PC-9 (cell line): ENCODE data around the gene KIF22. TPM values are rescaled to one million over a fixed set of nuclear protein-coding genes. Genes with fewer than 3 reads are reported as not detected.
A peak's percentile ranks its signal among the peaks of the same experiment; 100 is the strongest.

Experiments
- Bru-seq: library from RNA; stranded (reverse); fragments of 400-500 nt; gene quantifications from one replicate; lab custom pipeline; 2021; lab: Mats Ljungman, UMichigan
- BruChase-seq, 2 experiments: library from RNA; stranded (reverse); fragments of 400-500 nt; gene quantifications; one replicate each; lab custom pipeline; 2021; lab: Mats Ljungman, UMichigan
- BruUV-seq: library from RNA; stranded (reverse); fragments of 400-500 nt; replicated peaks from 2 replicates; lab custom pipeline; 2021; lab: Mats Ljungman, UMichigan
- CTCF ChIA-PET: fragments of 300-600 bp; sonication (Branson Sonifier 250); formaldehyde crosslinking; loops from one replicate; lab custom pipeline; 2022; ENCODE audit warnings: antibody characterized with exemption; lab: Charles Lee
- POLR2A ChIA-PET: fragments of 300-600 bp; sonication (Branson Sonifier 250); formaldehyde crosslinking; loops from one replicate; lab custom pipeline; 2022; ENCODE audit warnings: antibody characterized with exemption; ENCODE audit not compliant: unreplicated experiment; lab: Charles Lee
- DNase-seq, 2 experiments: peaks; one replicate each; pipeline versions ENCODE4 v3.0.0 to v3.0.0-alpha.2; 2015 to 2022; ENCODE audit warnings: mixed read lengths in 1 of 2
- H2AFZ ChIP-seq: fragments of 200-600 bp; sonication (generic); 2 replicates; pipeline ENCODE4 v1.8.1; 2017; ENCODE audit warnings: antibody characterized with exemption
- H3F3A ChIP-seq: fragments of 200-600 bp; sonication (generic); 2 replicates; pipeline ENCODE4 v1.8.1; 2017; ENCODE audit warnings: antibody characterized with exemption, mild to moderate bottlenecking, low read depth; ENCODE audit not compliant: insufficient read depth
- H3K27ac ChIP-seq: fragments of 200-600 bp; sonication (generic); 2 replicates; pipeline ENCODE4 v1.6.1; 2016; ENCODE audit warnings: mixed run types
- H3K27me3 ChIP-seq: fragments of 200-600 bp; sonication (generic); 2 replicates; pipeline ENCODE4 v1.6.1; 2016; ENCODE audit warnings: low read depth, mixed run types; ENCODE audit not compliant: insufficient read depth
- H3K36me3 ChIP-seq: fragments of 200-600 bp; sonication (generic); 2 replicates; pipeline ENCODE4 v1.6.1; 2016; ENCODE audit warnings: low read depth, mixed run types
- H3K4me1 ChIP-seq: fragments of 200-600 bp; sonication (generic); replicated peaks from 2 replicates; pipeline ENCODE4 v1.6.1; 2016; ENCODE audit warnings: mixed run types; ENCODE audit not compliant: insufficient read depth
- H3K4me2 ChIP-seq: fragments of 200-600 bp; sonication (generic); 2 replicates; pipeline ENCODE4 v1.6.1; 2017; ENCODE audit warnings: mixed run types
- H3K4me3 ChIP-seq: fragments of 200-600 bp; sonication (generic); 2 replicates; pipeline ENCODE4 v1.6.1; 2016; ENCODE audit warnings: mixed run types
- H3K79me2 ChIP-seq: fragments of 200-600 bp; sonication (generic); 2 replicates; pipeline ENCODE4 v1.6.1; 2017; ENCODE audit warnings: low read depth, mixed run types
- H3K9me2 ChIP-seq: fragments of 200-600 bp; sonication (generic); 2 replicates; pipeline ENCODE4 v1.8.1; 2017; ENCODE audit warnings: mild to moderate bottlenecking; ENCODE audit not compliant: insufficient read depth
- H3K9me3 ChIP-seq: fragments of 200-600 bp; sonication (generic); 2 replicates; pipeline ENCODE4 v1.8.1; 2016; ENCODE audit warnings: low read depth; ENCODE audit not compliant: insufficient read depth
- H4K20me1 ChIP-seq: fragments of 200-600 bp; sonication (generic); 2 replicates; pipeline ENCODE4 v1.8.1; 2017; ENCODE audit not compliant: insufficient read depth
- CTCF ChIP-seq: fragments of 200-600 bp; sonication (generic); conservative IDR thresholded peaks from 2 replicates; pipeline ENCODE4 v1.6.1; 2017; ENCODE audit warnings: mixed run types, antibody characterized with exemption, mild to moderate bottlenecking, moderate library complexity
- EZH2 ChIP-seq: fragments of 200-600 bp; sonication (generic); IDR thresholded peaks from 2 replicates; pipeline ENCODE4 v1.8.0; 2017; ENCODE audit warnings: antibody characterized with exemption, low read depth
- intact Hi-C: fragments of 100-400 bp; cut with micrococcal nuclease; formaldehyde crosslinking; loops from one replicate; pipeline ENCODE4 v1.10.0; 2022; ENCODE audit not compliant: unreplicated experiment
- long read RNA-seq: library from polyadenylated mRNA; stranded (forward); transcript quantifications from one replicate; pipeline ENCODE4 v2.0.0, GENCODE V29; 2022
- total RNA-seq: library from RNA; stranded (reverse); gene quantifications from 2 replicates; pipeline ENCODE4 v1.2.3, GENCODE V29; 2021

KIF22 gene
- total RNA-seq = 179 and 195 TPM in 2 replicates
- Bru-seq, nascent RNA = percentile 86 among the genes with signal in this experiment
- BruChase-seq, experiment 1, labeled RNA remaining after a 2-hour chase = percentile 85 among the genes with signal in this experiment
- BruChase-seq, experiment 2, labeled RNA remaining after a 6-hour chase = percentile 93 among the genes with signal in this experiment
- long read RNA-seq, transcript KIF22-201 (14 exons, 2,113 nt) = major isoform, 404 of 514 reads
- long read RNA-seq, partial matches to known transcripts = 48 of 514 reads
- long read RNA-seq, other reads (novel, unspliced or antisense) = 62 of 514 reads

GRCh38 chr16:29790183-29790948, at the start of gene KIF22:
TSS of gene KIF22 (plus strand) at chr16:29790751. CDS start at chr16:29790760, 9 bp downstream.
- no peaks in the 10 kb centered on the region for H3K9me3 ChIP-seq
- H3K4me3 ChIP-seq = peak within 1 kb of the TSS; percentile 94
- no peaks in the 10 kb centered on the region for H3K9me2 ChIP-seq
- H3K4me2 ChIP-seq = peak within 1 kb of the TSS; percentile 94
- 0 out of 2 replicates have a peak, but pooled peaks cover 9% of the 10 kb centered on the region for H4K20me1 ChIP-seq
- CTCF ChIA-PET = interaction anchor here (0.6 to 1.6 kb wide), 3 partner anchors 25 to 61 kb away, joined by 3 to 7 read pairs (median 4); partner anchors contain the start of gene PAGR1
- DNase-seq = peak; percentile 96 to 100
- H3F3A ChIP-seq = peaks cover 10% of the 10 kb centered on the region
- peaks cover 17% of the 10 kb centered on the region for H3K4me1 ChIP-seq
- H2AFZ ChIP-seq = peak within 1 kb of the TSS; percentile 98
- POLR2A ChIA-PET = interaction anchor here (0.5 to 1.5 kb wide), 8 partner anchors 14 to 197 kb away, joined by 3 to 18 read pairs (median 4); partner anchors contain the start of gene PRRT2
- H3K27me3 ChIP-seq = no peaks in the 10 kb centered on the region
- H3K36me3 ChIP-seq = no peaks in the 10 kb centered on the region
- TF ChIP-seq CTCF (peak; percentile 81), EZH2 (no peak)
- H3K27ac ChIP-seq = 0 out of 2 replicates have a peak within 1 kb of the TSS, but pooled peaks have one; percentile 10
- no TSS peak for BruUV-seq
- peaks cover 48% of the 10 kb centered on the region for H3K79me2 ChIP-seq
- intact Hi-C loops = loop anchor here (1.0 kb wide), 3 partner anchors 15 to 90 kb away; no protein-coding TSS in a partner anchor

DNA sequence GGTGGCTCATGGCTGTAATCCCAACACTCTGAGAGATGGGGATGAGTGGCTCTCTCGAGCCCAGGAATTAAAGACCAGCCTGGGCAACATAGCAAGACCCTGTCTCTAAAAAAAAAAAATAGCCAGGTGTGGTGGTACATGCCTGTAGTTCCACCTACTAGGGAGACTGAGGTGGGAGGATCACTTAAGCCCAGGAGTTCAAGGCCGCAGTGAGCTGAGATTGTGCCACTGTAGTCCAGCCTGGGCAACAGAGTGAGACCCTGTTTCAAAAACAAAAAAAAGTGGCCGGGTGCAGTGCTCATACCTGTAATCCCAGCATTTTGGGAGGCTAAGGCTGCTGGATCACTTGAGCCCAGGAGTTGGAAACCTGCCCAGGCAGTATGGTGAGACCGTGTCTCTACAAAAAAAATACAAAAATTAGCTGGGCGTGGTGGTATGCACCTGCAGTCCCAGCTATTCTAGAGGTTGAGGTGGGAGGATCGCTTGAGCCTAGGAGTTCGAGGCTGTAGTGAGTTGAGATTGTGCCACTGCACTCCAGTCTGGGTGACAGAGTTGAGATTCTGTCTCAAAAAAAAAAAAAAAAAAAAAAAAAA, 47.8 kb upstream of the KIF22 start:
- TF ChIP-seq CTCF (no peak), EZH2 (no peak)
- no peaks in the 10 kb centered on the region for H4K20me1 ChIP-seq
- H3K27me3 ChIP-seq = no peaks in the 10 kb centered on the region
- no peaks in the 10 kb centered on the region for H3K9me3 ChIP-seq
- peaks cover 16% of the 10 kb centered on the region; the same call in 1 of the 2 replicates for H3F3A ChIP-seq
- intact Hi-C loops = no loop called here
- H3K27ac ChIP-seq = no peak overlapping the region
- no peak overlapping the region for H3K4me3 ChIP-seq
- no peak for DNase-seq
- no peak overlapping the region for H2AFZ ChIP-seq
- peaks cover 8% of the 10 kb centered on the region for H3K4me1 ChIP-seq
- H3K36me3 ChIP-seq = no peaks in the 10 kb centered on the region
- no peak overlapping the region for H3K4me2 ChIP-seq
- H3K9me2 ChIP-seq = no peaks in the 10 kb centered on the region
- POLR2A ChIA-PET = no interaction called here
- BruUV-seq = no TSS peak
- H3K79me2 ChIP-seq = no peaks in the 10 kb centered on the region
- CTCF ChIA-PET = no interaction called here

DNA sequence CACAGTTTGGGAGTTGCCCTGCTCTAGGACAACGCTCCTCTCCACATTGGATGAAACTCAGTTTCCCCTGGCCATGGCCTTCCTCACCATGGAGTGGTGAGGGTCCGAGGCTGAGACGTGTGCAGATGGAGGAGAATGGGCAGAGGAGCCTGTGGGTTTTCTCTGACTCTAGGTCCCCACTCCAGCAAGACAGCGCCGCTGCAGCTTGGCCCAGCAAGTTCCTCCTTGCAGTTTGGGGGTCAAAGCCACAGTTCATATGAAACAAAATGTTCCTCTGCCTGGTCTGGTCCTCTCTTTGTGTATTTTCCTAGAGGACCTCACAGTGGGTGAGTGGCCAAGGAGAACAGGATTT, 47.1 kb upstream of the KIF22 start:
- Histone ChIP-seq H3K4me3 (no peak overlapping the region), H3K4me2 (no peak overlapping the region), H3K36me3 (no peaks in the 10 kb centered on the region), H3K9me2 (no peaks in the 10 kb centered on the region), H4K20me1 (no peaks in the 10 kb centered on the region), H3K27me3 (no peaks in the 10 kb centered on the region), H2AFZ (no peak overlapping the region), H3K4me1 (peaks cover 5% of the 10 kb centered on the region), H3F3A (peaks cover 14% of the 10 kb centered on the region; the same call in 1 of the 2 replicates), H3K27ac (no peak overlapping the region), H3K79me2 (no peaks in the 10 kb centered on the region), H3K9me3 (no peaks in the 10 kb centered on the region)
- intact Hi-C loops = no loop called here
- ChIA-PET CTCF (no interaction called here), POLR2A (no interaction called here)
- TF ChIP-seq CTCF (no peak), EZH2 (no peak)
- BruUV-seq = no TSS peak
- DNase-seq = no peak
